ENCODE measurements around the gene CFAP45.

DNA sequence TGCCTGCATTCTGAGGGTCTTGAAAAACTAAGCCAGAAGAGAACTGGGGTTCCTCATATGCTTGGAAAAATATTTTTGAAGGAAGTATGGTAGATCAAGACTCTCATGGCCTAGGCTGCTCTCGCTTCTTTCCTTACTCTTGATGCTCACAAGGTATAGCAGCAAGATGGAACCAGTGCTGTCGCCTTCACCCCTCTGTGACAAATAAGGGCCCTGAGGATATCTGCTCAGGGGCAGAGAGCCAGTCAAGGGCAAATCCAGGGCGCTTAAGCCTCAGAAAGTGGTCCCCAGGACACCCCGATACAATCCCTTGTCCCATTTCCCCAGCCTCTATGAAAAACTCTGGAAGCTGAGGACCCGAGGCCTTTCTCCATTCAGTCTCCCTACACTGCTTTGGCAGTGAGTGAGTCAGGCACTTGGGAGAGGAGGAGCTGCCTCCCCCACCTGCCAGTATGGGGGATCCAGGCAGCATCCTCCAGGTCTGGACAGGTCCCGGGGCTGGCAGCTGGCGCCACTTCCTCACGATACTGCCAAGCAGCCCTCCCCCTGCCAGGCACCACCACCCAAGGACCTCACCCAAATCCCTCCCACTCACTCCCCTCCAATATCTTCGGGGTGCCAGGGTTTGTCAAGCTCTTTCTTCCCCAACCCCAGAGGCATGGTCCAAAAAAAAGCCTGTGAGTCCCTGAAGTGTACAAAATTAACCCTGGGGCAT, 44.1 kb upstream of the CFAP45 start:
- TF ChIP-seq, protein P1, sequence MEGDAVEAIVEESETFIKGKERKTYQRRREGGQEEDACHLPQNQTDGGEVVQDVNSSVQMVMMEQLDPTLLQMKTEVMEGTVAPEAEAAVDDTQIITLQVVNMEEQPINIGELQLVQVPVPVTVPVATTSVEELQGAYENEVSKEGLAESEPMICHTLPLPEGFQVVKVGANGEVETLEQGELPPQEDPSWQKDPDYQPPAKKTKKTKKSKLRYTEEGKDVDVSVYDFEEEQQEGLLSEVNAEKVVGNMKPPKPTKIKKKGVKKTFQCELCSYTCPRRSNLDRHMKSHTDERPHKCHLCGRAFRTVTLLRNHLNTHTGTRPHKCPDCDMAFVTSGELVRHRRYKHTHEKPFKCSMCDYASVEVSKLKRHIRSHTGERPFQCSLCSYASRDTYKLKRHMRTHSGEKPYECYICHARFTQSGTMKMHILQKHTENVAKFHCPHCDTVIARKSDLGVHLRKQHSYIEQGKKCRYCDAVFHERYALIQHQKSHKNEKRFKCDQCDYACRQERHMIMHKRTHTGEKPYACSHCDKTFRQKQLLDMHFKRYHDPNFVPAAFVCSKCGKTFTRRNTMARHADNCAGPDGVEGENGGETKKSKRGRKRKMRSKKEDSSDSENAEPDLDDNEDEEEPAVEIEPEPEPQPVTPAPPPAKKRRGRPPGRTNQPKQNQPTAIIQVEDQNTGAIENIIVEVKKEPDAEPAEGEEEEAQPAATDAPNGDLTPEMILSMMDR (IDR thresholded peaks at IDR 0.05): no peak
- TF ChIP-seq POLR2AphosphoS5 (IDR thresholded peaks at IDR 0.05) (no peak), EP300 (IDR thresholded peaks at IDR 0.05) (no peak), POLR2A (IDR thresholded peaks at IDR 0.05; ENCODE audit: low read depth) (no peak)
